Fibroblast of peridontal ligament (primary cell): Measurements from ENCODE around the gene BRD7.
A peak's percentile ranks its signal among the peaks of the same experiment; 100 is the strongest.

Experiments used
- DNase-seq: peaks from one replicate; pipeline ENCODE4 v3.0.0-alpha.2; 2010; ENCODE audit errors: extremely low read depth

The BRD7 gene

DNA sequence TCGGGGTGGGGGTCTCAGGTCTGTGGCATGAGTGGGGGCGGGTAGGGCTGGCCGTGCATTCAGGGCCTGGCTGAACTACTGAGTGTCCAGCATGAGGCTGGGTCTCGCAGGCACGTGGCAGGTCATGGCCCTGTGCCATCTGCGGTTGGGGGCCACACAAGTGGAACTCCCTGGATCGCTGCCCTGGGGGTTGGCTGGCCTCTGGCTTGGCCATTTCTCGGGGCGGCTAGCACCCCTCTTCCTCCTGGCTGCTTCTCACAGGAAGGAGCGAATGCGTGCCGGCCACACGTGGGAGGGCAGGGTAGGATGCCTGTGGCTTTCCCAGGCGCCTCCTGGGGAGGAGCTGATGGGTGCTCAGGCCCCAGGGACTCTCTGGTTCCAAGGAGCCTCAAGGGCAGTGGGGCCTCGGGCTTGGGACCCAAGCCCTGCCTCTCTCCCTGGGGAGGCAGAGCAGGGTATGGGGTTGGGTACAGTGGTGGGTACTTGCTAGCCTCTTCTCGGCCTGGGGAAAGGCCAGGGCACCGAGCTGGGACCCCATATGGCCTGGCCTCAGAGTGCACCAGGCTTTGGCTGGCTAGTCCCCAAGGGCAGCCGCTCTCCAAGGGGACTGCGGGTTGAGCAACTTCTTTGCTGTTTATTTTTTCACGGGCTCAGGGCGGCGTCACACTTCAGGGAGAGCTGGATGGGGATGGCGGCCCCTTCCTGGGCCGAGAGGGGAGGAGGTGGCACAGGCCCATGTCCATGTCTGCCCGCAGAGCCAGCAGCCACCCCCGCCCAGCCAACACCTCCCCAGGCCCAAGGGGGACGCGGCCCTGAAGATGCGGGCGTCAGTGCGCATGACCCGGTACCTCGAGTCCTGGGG is 65.0 kb downstream of the BRD7 start:
- no peak for DNase-seq

DNA sequence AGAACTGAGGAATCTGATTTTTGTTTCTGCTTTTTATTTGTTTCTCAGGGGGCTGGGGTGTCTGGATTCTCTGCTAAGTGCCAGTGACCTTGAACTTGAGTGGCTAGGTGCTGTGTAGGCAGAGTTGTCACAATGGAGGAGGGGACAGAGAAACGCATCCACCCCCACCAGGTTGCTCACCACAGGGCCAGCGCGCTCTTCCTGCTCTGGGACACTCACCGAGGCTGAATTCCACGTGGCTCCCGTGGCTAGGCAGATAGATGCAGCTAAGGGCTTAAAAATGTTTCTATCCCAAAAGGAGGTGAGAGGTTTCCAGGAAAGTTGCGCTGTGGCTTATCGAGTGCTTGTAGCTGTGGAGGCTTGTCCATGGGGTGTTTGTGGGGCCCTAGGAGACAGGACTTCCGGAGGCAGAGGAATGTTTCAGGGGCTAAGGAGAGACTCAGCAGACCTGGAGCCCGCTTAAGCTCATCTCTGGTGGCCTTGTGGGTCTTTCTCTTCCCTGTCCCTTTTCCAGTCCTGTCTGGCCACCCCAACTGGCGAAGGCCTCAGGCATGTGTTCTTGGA is 65.7 kb downstream of the BRD7 start:
- DNase-seq = no peak

DNA sequence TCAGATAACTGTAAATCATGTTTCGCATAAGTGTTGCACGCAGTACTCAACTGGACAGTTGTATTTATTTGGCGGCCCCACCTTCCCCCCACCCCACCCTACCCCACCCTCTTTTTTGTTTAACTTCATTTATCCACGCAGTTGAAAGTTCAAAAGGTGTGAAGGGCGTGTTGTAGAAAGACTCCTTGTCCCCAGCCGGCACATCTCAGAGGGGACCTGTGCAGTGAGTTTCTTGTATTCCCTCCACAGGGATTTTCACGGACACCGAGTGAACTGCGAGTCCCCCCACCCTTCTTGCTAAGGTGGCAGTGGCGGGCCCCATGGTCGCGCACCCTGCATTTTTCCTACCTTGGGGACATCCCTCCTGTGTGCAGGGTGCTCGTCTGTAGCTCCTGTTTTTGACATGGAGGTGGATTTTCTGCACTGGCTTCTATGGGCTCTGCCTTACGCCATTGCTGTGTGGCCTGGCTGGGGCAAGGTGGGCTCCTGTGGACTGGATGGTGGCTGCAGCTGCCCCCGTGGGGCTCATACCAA is 66.2 kb downstream of the BRD7 start:
- DNase-seq = no peak

DNA sequence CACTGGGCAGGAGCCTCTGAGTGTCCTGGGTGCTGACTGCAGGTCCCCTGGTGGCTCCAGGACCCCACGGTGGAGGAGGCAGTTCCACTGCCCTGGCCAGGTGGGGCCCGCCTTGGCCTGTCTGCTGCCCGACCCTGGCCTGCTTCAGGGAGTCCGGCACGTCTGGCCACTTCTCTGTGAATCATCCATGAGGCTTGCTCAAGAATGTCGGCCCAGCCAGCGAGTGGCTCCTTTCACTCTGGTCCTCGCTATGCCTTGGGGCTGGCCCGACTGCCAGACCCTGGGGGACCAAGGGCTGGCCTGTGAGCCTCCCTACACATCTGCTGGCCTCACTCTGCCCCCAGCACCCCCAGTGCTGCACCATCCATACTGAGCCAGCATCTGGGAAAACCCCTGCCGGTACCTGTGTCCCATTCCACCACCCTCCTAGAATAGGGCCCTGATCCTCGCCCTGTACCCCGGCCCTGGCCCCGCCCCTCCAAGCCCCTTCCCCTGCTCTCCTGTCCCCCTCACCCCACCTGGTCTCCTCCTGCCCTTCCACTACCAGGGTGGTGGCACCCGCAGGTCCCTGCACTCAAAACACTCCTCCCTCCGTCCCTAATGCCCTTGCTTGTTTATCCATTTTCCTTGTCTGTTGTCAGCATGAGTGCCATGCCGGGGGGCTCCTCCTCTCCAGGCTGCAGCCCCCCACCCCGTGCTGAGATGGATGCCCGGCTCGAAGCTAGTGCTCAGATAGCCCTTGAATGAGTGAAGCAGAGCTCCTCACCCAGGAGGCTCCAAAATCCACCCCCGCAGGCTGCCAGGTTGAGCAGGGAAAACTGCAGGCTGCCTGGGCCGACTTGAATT is 66.9 kb downstream of the BRD7 start:
- DNase-seq = peak; percentile 28

DNA sequence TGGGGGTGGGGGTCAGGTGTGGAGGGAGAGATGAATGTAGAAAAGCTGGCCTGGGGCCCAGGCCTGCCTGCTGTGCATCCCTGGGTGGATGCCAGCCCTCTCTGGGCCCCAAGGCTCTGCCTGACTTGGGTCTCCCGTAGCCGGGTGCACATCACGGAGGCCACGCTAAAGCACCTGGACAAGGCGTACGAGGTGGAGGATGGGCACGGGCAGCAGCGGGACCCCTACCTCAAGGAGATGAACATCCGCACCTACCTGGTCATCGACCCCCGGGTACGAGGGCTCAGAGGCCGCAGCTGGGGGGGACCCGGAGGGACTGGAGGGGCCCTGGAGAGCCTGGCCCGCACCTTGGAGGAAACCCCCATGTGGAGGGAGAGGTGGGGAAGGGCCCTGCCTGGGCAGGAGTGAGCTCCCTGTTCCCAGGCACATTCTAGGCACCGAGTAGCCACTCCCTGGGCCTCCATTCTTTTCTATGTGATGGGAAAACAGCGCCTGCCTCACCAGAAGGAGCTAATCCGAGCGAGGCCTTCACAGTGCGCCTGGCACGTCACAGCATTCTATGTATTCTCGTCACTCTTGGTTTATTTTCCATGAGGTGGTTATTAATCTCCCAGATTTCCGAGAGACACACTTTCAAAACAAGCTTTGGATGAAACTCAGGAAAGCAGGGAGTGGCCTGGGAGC is 67.7 kb downstream of the BRD7 start:
- no peak for DNase-seq

DNA sequence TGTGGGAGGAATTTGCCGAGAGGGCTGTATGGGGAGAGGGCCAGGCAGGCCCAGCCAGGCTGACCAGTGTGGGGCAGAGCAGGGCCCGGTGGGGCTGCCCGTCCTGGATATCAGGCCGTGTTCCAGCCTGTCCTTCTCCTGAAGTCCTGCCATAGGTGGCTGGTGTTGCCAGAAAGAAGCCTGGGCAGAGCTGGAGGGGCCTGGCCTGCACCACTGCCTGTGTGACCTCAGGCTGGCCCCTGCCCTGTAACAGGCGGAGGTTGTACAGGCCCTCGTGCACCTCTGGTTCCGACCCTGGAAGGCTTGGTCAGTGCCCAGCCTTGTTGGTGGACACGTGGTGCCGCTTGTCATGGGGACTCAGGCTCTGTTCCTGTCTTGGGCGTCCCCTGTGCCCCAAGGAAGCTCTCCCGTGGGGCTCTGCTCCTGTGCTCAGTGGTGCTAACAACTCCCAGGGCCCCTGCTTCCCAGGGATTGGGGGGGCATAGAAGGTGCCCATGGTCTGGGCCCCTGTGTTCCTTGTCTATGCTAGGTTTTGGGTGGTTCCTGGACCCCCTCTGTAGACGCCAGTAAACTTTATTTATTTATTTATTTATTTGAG is 69.2 kb downstream of the BRD7 start:
- DNase-seq = no peak

DNA sequence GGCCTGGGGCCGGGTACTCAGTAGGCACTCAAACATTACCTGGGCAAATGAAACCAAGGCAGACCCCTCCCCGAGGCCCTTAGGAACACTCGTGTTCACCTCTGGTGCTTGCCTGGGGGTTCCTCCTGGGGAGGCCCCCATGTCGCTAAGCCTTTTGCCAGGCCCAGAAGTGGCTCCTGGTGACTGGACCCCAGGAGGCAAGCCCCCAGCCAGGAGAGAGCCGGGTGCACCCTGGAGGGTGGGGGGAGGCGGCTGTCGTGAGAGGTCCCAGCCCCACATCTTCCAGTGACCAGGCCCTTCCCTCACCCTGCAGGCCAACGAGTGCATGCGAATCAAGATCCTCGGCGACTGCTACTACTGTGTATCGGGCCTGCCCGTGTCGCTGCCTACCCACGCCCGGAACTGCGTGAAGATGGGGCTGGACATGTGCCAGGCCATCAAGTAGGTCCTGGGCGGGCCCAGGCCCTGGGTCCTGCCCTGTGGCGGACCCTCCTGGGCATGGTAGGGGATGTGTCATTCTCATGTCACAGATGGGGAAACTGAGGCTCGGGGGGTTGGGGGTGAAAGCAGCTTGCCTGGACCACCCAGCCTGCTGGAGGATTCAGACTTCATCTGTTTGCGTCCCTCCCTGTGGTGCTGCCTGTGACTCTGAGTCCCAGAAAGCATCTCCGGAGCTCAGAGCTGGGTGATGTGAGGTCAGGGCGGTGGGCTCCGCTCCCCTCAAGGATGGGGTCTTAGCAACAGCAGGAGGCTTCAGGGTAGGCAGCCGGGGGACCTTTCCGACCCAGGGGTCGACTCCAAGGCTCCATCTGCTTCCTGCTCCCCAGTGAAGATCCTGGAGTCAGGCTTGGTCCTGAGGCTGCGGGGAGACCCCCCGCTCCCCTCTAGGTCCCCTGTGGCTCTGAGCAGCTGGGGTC is 69.9 kb downstream of the BRD7 start:
- no peak for DNase-seq

DNA sequence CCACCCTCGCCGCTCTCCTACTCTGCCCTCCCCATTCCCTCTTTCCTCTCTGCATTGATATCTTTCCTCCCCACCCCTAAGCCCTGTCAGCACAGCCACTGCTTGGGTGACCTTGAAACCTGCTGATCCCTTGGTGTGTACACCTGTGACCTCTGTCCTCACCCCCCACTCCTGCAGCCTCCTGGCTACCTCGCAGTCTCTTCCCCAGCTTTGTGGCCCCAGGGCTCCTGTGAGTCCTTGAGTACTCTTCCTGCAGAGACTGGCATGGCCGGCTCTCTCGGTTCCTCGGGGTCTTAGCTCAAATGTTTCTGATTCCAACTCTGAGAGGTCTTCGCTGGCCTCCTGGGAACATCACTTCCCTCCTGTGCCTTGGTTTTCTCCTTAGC is 70.7 kb downstream of the BRD7 start:
- DNase-seq = no peak

DNA sequence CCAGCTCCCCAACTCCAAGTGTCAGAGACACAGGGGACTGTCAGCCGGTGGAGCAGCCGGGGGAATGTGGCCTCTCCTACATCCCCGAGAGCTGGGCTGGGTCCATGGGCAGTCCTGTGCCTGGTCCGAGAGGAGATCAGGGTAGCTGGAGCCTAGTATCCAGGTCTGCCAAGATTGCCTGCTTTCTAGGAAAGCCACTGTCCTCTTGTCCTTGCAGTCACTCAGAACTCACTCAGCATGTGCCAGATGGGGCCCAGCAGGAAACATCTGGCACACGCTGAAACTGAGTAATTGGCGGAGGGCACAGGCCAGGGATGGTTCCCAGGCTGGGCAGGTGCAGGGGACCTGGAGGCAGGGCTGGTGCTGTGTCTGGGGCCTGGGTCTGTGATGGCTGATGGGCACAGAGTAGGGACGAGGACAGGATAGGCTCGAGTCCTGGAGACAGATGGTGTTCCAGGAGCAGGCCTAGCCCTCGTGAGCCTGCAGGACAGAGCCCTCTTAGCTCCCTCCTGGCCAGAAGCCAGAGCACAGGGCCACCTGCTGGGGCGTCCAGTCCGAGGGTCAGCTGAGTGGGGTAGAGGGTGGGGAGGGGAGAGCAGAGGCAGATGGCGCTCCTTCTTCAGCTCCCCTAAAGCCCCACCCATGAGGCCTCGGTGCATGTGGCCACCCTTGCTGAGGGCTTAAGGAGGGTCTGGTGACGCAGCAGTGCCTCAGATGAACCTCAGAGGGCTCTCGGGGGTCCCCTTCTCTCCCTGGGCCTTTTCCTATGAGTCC is 71.3 kb downstream of the BRD7 start:
- no peak for DNase-seq

DNA sequence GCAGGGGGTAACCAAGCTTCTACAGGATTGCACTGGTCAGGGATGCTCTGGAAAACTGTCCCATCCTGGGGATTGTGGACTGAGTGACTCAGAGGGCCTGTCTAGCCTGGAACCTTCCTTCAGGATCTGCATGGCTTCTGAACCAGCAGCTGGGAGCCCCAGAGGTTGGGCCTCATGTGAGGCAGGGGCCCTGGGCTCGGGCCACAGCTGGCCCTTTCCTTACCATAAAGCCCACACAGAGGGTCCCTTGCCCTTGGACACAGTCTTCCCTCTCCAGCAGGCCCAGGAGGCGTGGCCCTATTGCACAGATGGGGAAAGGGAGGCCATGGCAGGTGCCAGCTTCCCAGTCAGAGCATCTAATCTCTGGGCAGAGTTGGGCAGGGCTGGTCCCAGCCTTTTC is 72.0 kb downstream of the BRD7 start:
- no peak for DNase-seq

DNA sequence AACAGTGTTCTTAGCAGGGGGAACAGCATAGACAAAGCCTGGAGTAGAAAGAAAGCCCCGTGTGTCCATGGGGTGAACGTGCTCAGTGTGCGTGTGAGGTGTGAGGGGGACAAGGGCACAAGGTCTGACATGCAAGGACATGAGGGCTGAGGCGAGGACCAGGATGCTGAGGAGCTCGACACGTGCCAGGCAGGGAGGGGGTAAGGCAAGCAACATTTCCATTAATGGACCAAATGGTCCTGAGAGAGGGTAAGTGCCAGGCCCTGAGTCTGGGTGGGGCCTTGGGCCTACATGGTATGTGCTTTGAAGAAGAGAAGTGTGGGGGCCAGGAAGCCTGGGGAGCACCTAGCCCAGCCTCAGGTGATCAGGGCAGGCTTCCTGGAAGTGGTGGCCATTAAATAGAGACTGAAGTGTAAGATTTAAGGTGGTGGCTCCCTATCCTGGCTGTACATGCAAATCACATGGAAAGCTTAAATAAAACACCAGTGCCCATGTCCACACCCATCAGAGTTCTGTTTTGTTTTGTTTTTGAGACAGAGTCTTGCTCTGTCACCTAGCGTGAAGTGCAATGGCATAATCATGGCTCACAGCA is 73.2 kb downstream of the BRD7 start:
- DNase-seq = no peak

DNA sequence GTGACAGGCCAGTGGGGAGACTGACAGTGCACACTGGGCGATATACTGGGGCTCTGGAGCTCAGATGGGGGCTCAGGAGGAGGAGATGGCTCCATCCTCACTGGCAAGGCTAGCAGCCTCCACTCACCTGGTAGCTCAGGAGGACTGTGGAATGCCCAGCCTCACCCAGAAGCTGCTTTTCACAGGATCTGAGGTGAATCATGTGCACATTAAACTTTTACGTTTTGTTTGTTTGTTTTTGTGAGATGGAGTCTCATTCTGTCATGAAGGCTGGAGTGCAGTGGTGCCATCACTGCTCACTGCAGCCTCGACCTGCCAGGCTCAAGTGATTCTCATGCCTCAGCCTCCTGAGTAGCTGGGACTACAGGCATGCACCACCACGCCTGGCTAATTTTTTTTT is 73.8 kb downstream of the BRD7 start:
- no peak for DNase-seq

DNA sequence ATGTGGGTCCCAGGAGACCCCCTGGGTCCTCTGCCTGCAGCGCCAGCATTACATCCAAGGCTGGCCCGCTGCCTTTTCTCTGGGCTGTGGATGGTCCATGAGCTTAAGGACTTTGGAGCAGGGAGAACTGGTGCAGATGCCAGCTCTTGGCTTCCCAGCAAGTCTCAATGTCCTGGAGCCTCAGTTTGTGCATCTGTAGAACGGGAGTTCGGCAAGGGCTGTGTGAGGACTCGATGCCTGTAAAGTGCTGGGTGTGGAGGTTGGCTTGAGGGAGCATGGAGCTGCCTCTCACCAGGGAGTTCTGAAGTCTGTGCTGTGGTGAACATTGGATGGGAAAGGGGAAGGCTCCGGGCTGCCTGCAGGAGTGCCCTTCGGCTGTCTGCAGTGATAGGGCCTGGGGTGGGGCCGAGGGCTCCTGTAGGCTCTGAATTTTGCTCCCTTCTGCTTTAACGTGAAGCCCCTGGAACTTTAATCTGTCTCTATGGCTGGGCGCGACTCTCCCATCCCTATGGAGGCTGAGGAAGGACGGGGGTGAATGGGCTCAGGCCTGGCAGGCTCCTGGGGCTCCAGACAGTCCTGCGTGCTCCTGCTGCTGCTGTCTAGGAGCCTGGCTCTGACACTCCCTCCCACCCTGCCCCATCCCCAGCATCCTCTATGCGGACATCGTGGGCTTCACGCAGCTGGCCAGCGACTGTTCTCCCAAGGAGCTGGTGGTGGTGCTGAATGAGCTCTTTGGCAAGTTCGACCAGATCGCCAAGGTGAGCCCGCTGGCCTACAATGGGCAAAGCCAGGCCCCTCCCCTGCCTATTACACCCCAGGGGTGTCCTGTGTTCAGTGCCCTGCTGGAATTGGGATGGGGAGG is 74.6 kb downstream of the BRD7 start:
- no peak for DNase-seq

DNA sequence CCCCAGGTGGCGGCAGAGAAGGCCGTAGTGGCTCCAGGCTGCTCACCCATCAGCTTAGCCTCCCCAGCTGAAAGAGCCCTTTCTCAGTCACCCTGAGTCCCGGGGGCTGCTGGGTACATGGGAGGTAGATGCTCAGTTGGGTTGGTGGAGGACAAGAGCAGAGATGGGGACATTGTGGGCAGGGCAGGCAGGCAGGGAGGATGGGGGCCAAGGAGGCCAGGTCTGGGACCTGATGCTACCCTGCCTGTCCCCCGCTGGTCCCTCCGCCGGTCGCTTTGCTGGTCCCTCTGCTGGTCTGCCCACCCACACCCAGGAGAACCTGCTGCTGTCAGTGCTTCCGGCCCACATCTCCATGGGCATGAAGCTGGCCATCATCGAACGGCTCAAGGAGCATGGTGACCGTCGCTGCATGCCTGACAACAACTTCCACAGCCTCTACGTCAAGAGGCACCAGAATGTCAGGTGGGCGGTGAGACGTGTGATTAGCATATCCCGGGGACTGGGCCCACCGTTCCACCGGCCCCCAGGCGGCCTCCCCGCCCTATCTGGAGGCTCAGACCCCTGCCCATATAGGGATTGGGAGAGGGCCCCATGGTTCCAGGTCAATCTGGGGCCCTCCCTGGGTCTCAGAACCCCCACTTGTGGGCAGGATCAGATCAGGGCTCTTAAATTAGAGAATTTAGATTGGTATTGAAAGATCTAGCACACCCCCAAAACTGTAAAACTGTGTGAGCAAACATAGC is 75.6 kb downstream of the BRD7 start:
- no peak for DNase-seq

DNA sequence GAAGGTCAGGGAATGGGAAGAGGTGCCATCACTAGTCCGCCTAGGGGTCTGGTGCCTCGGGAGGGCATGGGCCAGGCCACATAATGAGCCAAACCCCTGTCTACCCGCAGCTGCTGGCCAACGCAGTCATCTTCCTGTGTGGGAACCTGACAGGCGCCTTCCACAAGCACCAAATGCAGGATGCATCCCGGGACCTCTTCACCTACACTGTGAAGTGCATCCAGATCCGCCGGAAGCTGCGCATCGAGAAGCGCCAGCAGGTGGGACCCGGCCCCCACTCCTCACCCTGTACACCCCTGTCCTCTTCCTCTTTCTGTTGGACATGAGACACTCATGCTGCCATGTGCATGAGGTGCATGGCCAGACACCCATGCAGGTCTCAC is 76.2 kb downstream of the BRD7 start:
- DNase-seq = no peak

DNA sequence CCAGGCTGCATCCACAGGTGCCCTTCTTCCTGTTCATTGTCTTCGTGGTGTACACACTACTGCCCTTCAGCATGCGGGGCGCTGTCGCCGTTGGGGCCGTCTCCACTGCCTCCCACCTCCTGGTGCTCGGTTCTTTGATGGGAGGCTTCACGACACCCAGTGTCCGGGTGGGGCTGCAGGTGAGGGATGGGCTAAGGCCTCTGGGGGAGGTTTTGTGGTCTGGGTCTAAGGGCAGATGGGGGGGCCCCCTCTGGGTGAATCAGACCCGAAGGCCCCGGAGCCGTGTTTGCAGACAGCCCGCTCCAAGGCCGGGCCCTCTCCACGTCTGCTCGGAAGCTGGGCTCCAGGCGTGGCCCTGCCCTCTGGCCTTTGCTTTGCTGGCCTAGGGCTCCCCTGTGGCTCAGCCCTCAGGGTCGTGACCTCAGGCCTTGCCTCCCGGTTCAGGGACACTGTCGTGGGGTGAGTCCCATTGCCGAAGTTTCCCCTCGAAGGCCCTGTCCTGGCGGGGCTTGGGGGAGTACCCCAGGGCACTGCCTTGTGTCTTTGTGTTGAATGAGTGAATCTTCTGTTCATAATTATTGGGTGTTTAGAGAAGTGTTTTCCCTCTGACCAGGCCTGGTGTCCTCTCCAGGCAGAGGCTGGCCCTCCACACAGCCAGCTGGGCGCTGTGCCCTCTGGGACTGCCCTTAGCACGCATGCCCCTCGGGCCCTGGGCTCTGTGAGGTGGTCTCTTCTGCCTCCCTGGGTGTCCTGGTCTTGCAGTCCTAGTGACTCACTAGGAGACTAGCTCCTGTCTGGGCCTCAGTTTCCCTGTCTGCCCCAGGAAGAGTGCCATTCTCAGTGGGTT is 76.8 kb downstream of the BRD7 start:
- DNase-seq = no peak

DNA sequence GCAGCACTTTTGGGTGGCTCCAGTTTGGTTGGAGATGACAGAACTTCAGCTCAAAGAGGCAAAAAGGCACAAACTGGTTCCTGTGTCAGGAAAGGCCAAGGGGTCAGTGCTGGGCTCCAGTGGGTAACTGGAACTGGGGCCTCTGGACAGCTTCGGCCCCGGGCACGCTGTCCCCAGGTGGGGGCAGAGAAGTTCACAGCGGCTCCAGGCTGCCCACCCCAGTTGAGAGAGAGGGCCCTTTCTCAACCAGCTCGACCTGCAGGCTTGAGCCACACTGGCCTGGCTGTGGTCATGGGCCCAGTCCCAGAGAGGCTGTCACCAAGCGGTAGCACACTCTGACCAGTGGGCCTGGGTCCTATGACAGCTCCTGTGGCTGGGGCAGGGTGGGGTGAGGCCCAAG is 77.9 kb downstream of the BRD7 start:
- DNase-seq = no peak
